GM18861 (cell line): ENCODE data around the gene DDX31.
"Not testable (repeated sequence)": the region's sequence is repeated elsewhere in the genome, so short reads cannot be mapped to it uniquely, and the experiment has no call there.

Experiments used
- ATAC-seq: cut with Tn5 transposase; IDR thresholded peaks from one replicate; pipeline ENCODE4 v1.9.1; 2021; ENCODE audit not compliant: unreplicated experiment

DDX31 gene

DNA sequence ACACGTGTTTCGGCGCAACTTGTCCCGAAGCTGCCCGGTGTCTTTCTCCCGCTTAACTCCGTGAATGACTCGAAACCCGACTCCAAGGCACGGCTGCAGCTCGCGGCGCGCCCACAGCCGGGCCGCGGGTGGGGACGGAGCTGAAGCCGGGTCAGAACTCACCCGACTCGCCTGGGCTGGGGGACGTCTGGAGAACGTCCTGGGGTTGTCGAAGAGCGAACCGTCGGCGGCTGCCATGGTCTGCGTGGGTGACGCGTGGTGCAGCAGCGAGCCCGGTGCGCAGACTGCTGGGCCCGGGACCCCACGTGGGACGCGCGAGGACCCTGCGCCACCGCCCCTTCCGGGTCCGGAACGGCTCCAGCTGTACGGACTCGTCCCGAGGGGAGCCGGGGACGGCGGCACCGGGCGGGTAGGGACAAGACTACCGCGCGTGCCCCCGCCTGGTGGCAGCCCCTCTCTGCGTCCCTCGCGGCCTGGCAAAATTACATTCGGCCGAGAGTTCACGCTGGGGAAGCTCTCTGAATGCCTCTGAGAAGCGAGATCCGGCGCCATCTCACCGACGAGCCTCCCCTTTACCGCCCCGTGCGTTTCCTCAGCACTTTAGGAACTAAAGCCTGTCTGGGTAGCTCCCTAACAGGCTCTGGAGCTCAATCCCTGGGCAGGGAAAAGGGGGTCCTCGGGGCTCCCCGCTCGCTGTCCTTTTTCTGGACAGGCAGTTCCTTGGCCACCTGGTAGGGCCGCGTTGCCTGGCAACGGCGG is at the start of gene DDX31:
Gene DDX31 (minus strand): TSS at position 286 of the 759 bp plus-strand sequence. CDS start 49 bp downstream, at position 237.
- ATAC-seq: peak; percentile 47

DNA sequence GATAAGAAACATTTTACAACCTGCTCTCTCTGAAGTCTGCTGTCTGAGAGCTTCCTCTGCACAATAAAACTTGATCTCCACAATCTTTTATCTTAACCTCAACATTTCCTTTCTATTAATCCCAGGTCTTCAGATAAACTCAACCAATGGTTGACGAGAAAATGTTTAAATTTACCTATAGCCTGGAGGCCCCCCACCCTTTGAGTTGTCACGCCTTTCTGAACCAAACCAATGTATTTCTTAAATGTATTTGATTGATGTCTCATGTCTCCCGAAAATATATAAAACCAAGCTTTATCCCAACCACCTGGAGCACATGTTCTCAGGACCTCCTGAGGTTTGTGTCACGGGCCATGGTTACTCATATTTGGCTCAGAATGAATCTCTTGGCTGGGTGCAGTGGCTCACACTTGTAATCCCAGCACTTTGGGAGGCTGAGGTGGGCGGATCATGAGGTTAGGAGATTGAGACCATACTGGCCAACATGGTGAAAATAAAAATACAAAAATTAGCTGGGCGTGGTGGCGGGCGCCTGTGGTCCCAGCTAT is 48.7 kb upstream of the DDX31 start:
- ATAC-seq: not testable (repeated sequence)

DNA sequence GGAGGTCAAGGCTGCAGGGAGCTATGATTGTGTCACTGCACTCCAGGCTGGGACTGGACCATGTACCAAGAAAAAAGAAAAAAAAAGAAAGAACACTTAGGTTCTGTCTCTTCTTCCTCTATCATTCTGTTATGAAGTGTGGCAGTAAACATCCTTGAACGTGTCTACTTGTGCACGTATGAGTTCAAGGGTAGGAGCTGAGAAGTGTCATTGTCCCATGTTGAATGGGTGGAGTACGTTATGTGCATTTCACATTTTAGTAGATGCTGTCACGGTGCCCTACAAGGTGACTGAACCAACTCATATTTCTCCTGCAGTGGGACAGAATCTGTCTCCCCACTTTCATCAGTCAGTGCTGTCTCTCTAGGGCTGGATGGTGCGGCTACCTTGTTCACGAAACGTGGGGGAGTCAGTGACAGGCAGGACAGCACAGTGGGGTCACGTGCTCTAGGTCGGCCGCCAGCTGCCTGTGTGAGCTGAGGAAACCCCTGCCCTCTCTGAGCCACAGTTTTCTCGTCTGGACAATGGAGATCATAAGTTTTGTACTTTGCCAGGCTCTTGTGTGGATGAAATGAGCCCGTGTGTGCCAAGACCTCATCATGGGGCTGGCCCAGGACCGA is 47.7 kb upstream of the DDX31 start:
- ATAC-seq: no peak

DNA sequence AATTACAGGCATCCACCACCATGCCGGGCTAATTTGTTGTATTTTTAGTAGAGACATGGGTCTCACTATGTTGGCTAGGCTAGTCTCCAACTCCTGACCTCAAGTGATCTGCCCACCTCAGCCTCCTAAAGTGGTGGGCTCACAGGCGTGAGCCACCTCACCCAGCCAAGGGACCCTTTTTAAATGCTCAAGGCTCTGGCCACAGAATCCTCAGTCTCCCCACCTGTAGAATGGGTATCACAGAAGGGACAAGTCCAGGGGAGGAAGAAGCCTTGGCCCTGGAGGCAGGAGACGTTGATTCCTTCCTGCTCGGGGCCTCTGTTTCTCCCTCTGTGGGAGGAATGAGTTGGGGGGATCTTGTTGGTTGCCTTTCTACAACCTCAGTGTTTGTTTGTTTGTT is 46.2 kb upstream of the DDX31 start:
- ATAC-seq: no peak

DNA sequence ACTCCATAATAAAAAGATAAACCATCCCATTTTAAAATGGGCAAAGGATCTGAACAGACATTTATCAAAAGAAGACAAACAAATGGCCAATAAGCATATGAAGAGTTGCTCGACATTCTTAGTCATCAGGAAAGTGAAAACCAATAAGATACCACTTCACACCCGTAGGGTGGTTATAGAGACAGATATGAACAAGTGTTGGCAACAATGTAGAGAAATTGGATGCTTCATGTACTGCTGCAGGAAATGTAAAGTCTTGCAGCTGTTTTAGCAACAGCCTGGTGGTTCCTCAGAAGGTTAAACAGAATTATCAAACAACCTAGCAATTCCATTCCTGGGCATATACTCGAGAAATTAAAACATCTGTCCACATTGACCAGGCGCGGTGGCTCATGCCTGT is 43.0 kb upstream of the DDX31 start:
- no peak for ATAC-seq

DNA sequence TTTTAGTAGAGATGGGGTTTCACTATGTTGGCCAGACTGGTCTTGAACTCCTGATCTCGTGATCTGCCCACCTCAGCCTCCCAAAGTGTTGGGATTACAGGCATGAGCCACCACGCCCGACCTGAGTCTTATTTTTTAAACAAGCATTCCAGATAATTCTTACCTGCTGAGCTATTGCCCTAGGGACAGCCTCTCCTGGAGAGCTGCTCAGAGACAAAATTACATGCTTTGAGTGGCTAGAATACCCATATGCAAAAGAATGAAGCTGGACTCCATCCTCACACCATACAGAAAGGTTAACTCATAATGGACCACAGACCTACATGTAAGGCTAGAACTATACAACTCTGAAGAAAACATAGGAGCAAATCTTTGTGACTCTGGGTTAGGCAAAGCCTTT is 42.1 kb upstream of the DDX31 start:
- ATAC-seq: no peak

DNA sequence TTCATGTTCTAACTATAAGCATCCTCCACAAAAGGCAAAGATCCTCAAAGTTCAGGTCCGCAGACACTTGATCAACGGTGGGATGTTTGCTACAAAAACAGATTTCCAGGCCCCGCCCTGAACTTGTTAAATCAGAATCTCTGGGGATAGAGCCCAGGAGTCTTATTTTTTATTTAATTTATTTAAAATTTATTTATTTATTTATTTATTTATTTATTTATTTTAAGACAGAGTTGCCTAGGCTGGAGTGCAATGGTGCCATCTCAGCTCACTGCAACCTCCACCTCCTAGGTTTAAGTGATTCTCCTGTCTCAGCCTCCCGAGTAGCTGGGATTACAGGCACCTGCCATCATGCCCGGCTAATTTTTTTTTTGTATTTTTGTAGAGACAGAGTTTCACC is 41.4 kb upstream of the DDX31 start:
- ATAC-seq: not testable (repeated sequence)

DNA sequence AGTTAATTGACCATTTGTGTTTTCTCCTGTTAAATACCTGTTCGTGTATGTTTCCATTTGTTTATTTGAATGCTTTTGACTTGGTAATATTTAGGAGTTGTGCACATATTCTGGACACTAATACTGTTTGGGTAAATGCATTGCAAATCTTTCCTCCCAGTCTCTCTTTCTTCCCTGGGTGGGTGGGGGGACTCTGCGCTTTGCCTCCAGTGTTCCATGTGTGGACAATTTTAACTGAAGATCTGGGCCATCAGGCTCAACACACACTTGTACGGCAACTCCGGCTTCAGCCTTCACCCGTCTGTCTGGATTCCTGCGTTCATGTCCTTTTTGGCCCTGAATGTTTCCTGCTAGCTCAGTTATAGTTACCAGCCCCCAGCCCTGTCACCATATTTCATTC is 40.5 kb upstream of the DDX31 start:
- ATAC-seq: no peak

DNA sequence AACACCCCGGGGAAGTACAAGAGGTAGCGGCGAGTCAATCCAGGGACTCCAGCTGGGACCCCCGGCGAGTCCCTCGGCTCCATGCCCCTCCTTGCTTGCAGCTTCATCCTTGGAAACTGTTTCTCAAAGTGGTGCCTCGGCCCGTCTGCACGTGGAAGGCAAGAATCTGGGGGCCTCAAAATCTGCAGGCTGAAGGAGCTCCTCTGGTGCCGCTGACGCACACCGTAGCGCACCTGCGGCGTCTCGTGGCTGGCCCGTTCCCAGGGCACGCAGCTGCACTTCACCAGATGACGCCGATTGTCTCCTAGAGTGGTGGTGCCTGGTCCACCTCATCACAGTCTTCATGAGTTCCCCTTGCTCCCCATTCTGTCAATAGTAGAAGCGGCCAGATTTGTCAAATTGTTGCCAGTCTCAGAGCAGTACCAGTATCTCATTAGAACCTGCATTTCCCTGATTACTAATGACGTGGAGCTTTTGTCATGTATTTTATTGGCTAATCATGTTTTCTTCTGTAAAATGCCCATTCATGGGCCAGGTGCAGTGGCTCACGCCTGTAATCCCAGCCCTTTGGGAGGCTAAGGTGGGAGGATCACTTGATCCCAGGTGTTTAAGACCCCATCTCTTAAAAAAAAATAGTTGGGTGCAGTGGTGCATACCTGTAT is 39.1 kb upstream of the DDX31 start:
- no peak for ATAC-seq

DNA sequence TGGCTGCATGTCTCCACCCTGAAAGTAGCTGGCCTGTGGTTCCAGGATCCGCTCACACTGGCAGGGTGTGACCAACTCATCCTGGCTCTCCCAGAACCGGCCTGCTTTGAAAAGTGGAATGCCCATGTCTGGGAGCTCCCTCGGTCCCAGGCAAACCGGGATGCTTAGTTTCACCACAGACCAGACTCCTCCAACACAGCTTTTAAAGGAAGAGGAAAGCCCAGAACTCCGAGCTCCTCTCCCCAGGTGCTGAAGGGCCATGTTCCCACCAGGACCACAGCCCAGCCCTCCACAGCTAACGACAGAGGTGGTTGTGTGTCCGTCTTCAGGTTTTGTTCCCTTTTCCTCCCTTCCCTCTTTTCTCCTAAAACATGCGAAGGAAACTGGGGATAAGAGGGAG is 38.5 kb upstream of the DDX31 start:
- ATAC-seq: no peak

DNA sequence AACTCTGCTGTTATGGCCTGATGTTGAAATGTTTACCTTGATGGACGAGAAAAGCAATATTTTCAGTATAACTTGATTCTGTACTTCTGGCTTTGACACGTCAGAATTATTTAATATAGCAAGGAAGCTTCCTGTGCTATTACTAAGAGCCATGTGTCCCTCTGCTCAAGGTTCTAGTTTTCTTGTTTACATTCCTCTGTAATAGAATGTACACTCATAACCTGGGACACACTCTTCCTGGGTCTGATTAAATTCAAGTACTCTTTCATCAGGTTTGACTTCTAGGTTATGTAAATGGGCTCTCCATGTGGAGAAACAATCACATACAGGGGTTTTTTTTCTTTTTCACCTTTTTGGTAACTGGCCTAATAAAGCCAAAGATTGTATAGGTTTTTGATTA is 33.6 kb upstream of the DDX31 start:
- no peak for ATAC-seq

DNA sequence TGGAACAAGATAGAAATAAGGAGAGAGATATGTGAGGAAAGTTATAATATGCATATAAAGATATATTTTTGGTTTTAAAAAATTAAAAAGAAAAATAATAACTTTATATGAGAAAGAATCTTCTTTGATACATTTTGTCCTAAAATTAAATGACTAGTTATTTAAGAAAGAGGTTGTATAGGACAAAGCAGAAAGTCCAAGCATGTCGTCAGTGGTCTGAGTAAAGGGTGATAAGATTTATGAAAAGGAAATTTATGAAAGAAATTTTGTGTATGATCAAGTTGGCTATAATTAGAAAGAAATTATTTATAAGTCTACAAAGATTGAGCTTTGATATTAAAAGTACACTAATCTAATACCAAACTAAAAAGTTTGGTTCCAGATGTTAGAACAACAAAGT is 32.5 kb upstream of the DDX31 start:
- ATAC-seq: no peak

DNA sequence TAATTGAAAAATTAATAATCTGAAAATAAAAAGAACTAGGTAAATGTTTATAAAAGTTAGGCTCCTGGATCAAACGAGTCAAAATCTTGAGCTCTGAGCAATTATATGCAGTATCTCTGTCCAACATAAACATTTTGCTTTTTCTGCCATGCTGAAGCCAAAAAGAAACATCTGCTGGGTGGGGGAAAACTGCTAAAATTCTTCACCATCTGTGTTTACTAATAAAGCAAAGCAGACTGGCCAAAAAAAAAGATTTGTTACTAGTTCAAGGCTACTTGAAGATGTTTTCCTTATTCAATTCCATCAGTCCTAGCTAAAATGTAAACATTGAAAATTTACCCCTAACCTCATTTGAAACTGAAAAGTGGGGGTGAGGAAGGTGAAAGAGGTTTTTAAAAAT is 30.2 kb upstream of the DDX31 start:
- ATAC-seq: no peak

DNA sequence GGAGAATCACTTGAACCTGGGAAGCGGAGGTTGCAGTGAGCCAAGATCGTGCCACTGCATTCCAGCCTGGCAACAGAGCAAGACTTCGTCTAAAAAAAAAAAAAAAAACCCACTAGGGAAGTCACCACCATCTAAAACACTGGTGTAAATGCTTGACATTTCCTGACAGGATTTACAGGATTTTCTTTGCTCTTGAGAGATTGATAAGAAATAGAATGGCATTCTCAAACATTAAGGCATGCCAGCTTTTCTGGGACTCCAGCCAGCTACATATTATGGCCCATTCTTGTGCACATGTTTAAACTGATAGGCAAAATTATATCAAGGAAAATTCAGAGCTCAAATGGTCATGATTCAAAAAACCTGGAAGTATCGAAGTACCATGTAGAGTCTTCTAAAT is 29.2 kb upstream of the DDX31 start:
- ATAC-seq: no peak

DNA sequence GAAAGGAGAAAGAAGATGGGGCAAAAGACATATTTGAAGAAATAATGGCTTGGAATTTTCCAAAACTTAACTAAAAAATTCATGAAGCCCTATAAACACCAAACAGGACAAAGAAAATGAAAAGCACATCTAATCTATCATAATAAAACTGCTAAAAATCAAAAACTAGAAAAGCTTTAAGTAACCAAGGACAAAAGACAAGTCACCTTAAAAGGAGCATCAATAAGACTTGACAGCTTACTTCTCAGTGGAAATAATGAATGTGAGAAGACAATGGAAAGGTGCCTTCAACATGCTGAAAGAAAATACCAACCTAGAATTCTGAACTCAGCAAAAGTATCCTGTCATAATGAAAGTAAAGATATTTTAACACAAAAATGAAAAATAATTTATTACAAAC is 27.4 kb upstream of the DDX31 start:
- no peak for ATAC-seq

DNA sequence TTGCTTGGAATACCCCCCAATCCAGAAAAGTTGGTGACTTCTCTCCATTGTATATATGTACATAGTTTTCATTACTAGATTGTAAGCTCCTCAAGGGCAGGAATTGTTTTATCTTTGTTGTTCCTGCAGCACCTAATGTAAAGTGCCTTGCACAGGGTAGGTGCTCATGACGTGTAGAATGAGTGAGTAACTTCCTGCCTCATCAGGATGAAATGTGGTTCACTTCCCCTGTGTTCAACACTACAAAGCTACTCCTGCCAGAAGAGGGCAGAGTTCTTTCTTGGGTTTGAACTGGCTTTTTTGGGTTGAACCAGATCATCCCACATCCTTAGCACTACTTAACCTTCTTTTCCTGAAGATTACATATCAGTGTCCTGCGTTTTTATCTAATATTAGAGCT is 24.4 kb upstream of the DDX31 start:
- ATAC-seq: no peak

DNA sequence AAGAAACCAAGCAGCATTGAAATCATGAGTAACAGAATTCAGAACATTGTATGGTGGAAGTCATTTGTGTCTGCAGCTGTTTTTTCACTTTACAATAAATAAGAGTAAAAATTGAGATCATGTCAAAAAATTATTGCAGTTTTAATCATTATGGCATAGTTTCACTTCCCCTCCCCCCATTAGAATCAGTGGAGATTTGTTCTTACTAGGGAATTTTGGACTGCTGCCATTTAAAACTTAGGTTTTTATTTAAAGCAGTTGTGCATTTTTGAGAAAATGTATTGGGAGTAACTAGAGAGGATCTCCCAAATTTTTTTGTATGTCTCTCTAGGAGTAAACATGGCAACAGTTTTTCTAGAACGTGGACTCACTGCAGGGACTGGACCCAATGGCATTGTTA is 20.9 kb upstream of the DDX31 start:
- ATAC-seq: no peak

DNA sequence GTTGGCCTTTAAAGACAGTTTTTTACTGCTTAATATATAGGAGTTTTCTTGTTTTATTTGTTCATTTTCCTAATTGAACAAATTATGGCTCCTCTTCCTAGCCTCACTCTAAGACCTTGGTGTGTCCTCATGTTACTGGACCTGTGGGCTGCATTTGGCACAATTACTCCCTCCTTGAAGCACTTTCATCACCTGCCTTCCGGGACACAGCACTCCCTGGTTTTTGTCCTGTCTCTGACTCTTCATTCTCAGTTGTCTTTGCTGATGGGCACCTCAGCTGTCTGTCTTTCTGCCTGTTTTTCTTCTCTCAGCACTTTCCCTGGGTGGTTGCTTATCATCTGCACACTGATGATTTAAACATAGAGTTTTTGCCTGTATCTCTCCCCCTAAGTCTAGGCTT is 14.1 kb upstream of the DDX31 start:
- no peak for ATAC-seq

DNA sequence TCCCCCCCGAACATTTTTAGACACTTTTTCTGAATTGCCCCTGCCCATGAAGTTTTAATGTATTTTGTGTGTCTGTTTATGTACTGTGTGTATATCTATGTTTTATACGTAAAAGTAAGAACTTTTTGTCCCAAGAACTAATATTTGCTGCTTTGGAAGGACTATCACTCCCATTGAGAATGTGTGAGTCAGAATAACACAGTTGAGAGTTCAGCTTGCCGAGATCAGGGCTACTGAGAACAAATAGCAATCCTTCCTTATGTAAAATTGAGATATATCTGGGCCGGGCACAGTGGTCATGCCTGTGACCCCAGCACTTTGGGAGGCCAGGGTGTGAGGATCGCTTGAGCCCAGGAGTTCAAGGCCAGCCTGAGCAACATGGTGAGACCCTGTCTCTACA is 11.8 kb upstream of the DDX31 start:
- ATAC-seq: no peak

DNA sequence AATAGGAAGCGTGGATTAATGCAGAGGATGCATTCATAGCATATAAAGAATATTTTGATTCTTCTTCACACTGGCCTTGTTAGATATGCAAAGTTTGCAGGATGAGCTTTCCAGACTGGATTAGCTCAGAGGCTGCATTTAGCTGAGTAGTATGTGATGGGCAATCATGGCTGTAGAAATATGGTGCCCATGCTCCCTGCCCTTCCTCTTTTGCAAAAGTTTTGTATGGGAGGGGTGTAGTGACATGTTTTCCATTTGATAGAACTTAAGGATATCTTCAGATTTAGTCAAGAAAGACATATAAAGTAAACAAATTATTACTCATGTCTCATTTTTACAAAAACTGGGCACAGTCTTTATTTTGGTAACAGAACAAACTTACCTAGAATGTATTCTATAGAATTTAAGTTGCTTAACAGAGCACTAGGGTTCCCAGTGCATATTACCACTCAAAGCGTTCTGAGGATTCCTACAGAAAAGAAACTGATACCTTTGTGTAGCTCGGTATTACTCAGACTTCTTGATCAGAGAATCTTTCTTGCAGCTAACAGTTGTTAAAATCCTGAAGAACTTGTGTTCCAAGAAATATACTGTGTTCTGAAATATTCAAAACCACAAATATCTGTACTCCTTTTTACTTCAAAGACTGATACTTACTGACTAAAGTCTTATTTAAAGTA is 10.3 kb upstream of the DDX31 start:
- no peak for ATAC-seq

DNA sequence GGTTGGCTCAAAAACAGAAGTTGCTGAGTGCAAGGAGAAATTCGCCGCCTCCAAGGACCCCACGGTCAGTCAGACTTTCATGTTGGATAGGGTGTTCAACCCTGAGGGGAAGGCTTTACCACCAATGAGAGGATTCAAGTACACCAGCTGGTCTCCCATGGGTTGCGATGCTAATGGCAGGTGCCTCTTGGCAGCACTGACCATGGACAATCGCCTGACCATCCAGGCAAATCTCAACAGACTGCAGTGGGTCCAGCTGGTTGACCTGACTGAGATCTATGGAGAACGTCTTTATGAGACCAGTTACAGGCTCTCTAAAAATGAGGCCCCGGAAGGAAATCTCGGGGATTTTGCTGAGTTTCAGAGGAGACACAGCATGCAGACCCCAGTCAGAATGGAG is 8.2 kb upstream of the DDX31 start:
- no peak for ATAC-seq

DNA sequence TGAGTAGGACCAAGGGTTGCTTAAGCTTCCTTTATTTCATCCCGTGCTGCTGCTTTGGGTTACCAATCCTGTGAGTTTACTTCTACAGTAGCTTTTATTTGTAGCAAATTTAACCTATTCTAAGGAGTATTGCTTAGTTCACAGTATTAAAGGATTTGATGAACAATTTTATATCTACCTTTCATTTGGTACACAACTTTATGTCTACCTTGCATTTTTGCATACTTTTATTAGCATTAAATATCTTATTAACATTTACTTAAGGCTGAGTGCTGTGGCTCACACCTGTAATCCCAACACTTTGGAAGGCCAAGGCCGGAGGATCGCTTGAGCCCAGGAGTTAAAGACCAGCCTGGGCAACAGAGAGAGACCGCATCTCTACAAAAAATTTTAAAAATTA is 4.7 kb upstream of the DDX31 start:
- no peak for ATAC-seq
